ENCODE results near the gene ZNF3. TPM values are rescaled to one million over a fixed set of nuclear protein-coding genes. Genes with fewer than 3 reads are reported as not detected.

ZNF3 gene
- total and polyA plus RNA-seq, 9 of the 15 experiments (the other 6 are each of a cell fraction or from before 2014, with no cell fraction given): 30.0 to 64.9 (median 51.5) TPM

- TF ChIP-seq EWSR1 (IDR thresholded peaks at IDR 0.05; ENCODE audit: borderline replicate concordance, low read depth, partially characterized antibody) (no peak), ZBTB5 (IDR thresholded peaks at IDR 0.05) (no peak), ARNT (IDR thresholded peaks at IDR 0.05) (no peak), SREBF2 (CRISPR knock-in tag; IDR thresholded peaks at IDR 0.05) (no peak), PCBP1 (IDR thresholded peaks at IDR 0.05; ENCODE audit: low read depth, low read length, poor library complexity, severe bottlenecking) (peak; percentile 82), CUX1 (CRISPR knock-in tag; IDR thresholded peaks at IDR 0.05) (0 out of 2 replicates have a peak, but pooled peaks have one; percentile 33), MYBL2 (IDR thresholded peaks at IDR 0.05; ENCODE audit: low read depth) (no peak), MYBL2 (CRISPR knock-in tag; IDR thresholded peaks at IDR 0.05; ENCODE audit: borderline replicate concordance) (peak; percentile 64; the same call in 1 of the 2 replicates), CC2D1A (IDR thresholded peaks at IDR 0.05) (no peak), CBX1 (IDR thresholded peaks at IDR 0.05; ENCODE audit: low read depth) (peak; percentile 96), ZNF583 (CRISPR knock-in tag; IDR thresholded peaks at IDR 0.05) (peak; percentile 74), HBP1 (CRISPR knock-in tag; IDR thresholded peaks at IDR 0.05) (no peak), MTA1 (IDR thresholded peaks at IDR 0.05; ENCODE audit: borderline replicate concordance) (no peak; the same call in 1 of the 2 replicates), ETV1 (tag; conservative IDR thresholded peaks at IDR 0.05; ENCODE audit: low read depth) (no peak), CHD1 (IDR thresholded peaks at IDR 0.05; ENCODE audit: low read length) (peak; percentile 39), NCOA2 (IDR thresholded peaks at IDR 0.05; ENCODE audit: partially characterized antibody in 2 of 2) (no peak), DPF2 (IDR thresholded peaks at IDR 0.05) (0 out of 2 replicates have a peak, but pooled peaks have one; percentile 40), ZC3H11A (IDR thresholded peaks at IDR 0.05; ENCODE audit: low read depth, low read length) (peak; percentile 32; the same call in 1 of the 2 replicates), DIDO1 (tag; IDR thresholded peaks at IDR 0.05; ENCODE audit: low read depth) (no peak), RBM25 (IDR thresholded peaks at IDR 0.05; ENCODE audit: low read depth, low read length, severe bottlenecking) (no peak)
Measured at GRCh38 chr7:100088621-100089457, 7.3 kb upstream of the ZNF3 start, which contains the start of gene COPS6 (continued).
